ENCODE data around the gene PKP1.

Gene PKP1

GRCh38 chr1:201359031-201359872 is 75.9 kb downstream of the PKP1 start:
- in situ Hi-C loops (cut with HindIII; ENCODE audit: low sequenced_read_pairs), result no loop called here
- no peak for TF ChIP-seq CTCF (IDR thresholded peaks at IDR 0.05; ENCODE audit: low read depth, low read length)
- H3K4me3 ChIP-seq (ENCODE audit: low read depth, low read length), result no peak overlapping the region
- no peak for DNase-seq (ENCODE audit: low read depth, low spot score)

GRCh38 chr1:201359873-201360210 is 76.5 kb downstream of the PKP1 start:
- DNase-seq (ENCODE audit: low read depth, low spot score), result no peak
- in situ Hi-C loops (cut with HindIII; ENCODE audit: low sequenced_read_pairs), result no loop called here
- no peak overlapping the region for H3K4me3 ChIP-seq (ENCODE audit: low read depth, low read length)
- no peak for TF ChIP-seq CTCF (IDR thresholded peaks at IDR 0.05; ENCODE audit: low read depth, low read length)

GRCh38 chr1:201360486-201360885 is 77.2 kb downstream of the PKP1 start:
- in situ Hi-C loops (cut with HindIII; ENCODE audit: low sequenced_read_pairs), result no loop called here
- no peak for TF ChIP-seq CTCF (IDR thresholded peaks at IDR 0.05; ENCODE audit: low read depth, low read length)
- no peak for DNase-seq (ENCODE audit: low read depth, low spot score)
- no peak overlapping the region for H3K4me3 ChIP-seq (ENCODE audit: low read depth, low read length)

- in situ Hi-C loops (cut with HindIII; ENCODE audit: low sequenced_read_pairs), result no loop called here
- no peak for TF ChIP-seq CTCF (IDR thresholded peaks at IDR 0.05; ENCODE audit: low read depth, low read length)
- DNase-seq (ENCODE audit: low read depth, low spot score), result no peak
- H3K4me3 ChIP-seq (ENCODE audit: low read depth, low read length), result no peak overlapping the region
These were observed 77.8 kb downstream of the PKP1 start for GRCh38 chr1:201360901-201361651.

GRCh38 chr1:201361652-201362504 is 78.6 kb downstream of the PKP1 start:
- in situ Hi-C loops (cut with HindIII; ENCODE audit: low sequenced_read_pairs), result no loop called here
- peak; percentile 21 for DNase-seq (ENCODE audit: low read depth, low spot score)
- no peak overlapping the region for H3K4me3 ChIP-seq (ENCODE audit: low read depth, low read length)
- TF ChIP-seq CTCF (IDR thresholded peaks at IDR 0.05; ENCODE audit: low read depth, low read length), result peak; percentile 86

- in situ Hi-C loops (cut with HindIII; ENCODE audit: low sequenced_read_pairs), result no loop called here
- TF ChIP-seq CTCF (IDR thresholded peaks at IDR 0.05; ENCODE audit: low read depth, low read length), result no peak
- no peak for DNase-seq (ENCODE audit: low read depth, low spot score)
- H3K4me3 ChIP-seq (ENCODE audit: low read depth, low read length), result no peak overlapping the region
These were observed 79.6 kb downstream of the PKP1 start for GRCh38 chr1:201362906-201363305.
